Muscle of leg (tissue), 11 donors: ENCODE data around the gene THOC6. TPM values are rescaled to one million over a fixed set of nuclear protein-coding genes. Genes with fewer than 3 reads are reported as not detected.
A peak's percentile ranks its signal among the peaks of the same experiment; 100 is the strongest.

ENCODE experiments used
- DNase-seq: peaks from one replicate; pipeline ENCODE4 v3.0.0; 2013
- H3K27ac ChIP-seq: one replicate; pipeline ENCODE4 v1.5.1; 2013; ENCODE audit warnings: mild to moderate bottlenecking, low read length, control low read depth
- H3K27me3 ChIP-seq: one replicate; pipeline ENCODE4 v1.6.1; 2013; ENCODE audit warnings: low read length; ENCODE audit not compliant: control insufficient read depth, insufficient read depth
- H3K36me3 ChIP-seq: one replicate; pipeline ENCODE4 v1.6.1; 2013; ENCODE audit warnings: low read length; ENCODE audit not compliant: control insufficient read depth, insufficient read depth
- H3K4me1 ChIP-seq: one replicate; pipeline ENCODE4 v1.6.1; 2013; ENCODE audit warnings: low read length; ENCODE audit not compliant: control insufficient read depth, insufficient read depth
- H3K4me3 ChIP-seq: one replicate; pipeline ENCODE4 v1.5.1; 2013; ENCODE audit warnings: low read length, control low read depth
- H3K9me3 ChIP-seq: replicated peaks from 2 replicates; pipeline ENCODE4 v1.6.1; 2013; ENCODE audit warnings: low read depth, low read length; ENCODE audit not compliant: control insufficient read depth
- WGBS: methylation state at CpG from one replicate; pipeline ENCODE4 v1.1.5; 2013; ENCODE audit warnings: missing lambda C conversion rate; ENCODE audit not compliant: insufficient coverage; 5-methylcytosine and 5-hydroxymethylcytosine counted together
- polyA plus RNA-seq, 8 donors: library from polyadenylated mRNA; unstranded; fragments of 120-200 nt; gene quantifications; one replicate each; pipeline versions ENCODE4 v1.2.1 to v1.2.3, GENCODE V29; 2013; ENCODE audit warnings: inconsistent platforms in 1 of 8, low replicate concordance in 1 of 8; ENCODE audit not compliant: insufficient read length in 8 of 8, insufficient read depth in 1 of 8
- total RNA-seq: library from RNA; stranded (reverse); fragments of 120-200 nt; gene quantifications from one replicate; pipeline ENCODE4 v1.2.4, GENCODE V29; 2013

Gene THOC6
- total and polyA plus RNA-seq, 9 donors: 15.0 to 25.5 (median 21.7) TPM

DNA sequence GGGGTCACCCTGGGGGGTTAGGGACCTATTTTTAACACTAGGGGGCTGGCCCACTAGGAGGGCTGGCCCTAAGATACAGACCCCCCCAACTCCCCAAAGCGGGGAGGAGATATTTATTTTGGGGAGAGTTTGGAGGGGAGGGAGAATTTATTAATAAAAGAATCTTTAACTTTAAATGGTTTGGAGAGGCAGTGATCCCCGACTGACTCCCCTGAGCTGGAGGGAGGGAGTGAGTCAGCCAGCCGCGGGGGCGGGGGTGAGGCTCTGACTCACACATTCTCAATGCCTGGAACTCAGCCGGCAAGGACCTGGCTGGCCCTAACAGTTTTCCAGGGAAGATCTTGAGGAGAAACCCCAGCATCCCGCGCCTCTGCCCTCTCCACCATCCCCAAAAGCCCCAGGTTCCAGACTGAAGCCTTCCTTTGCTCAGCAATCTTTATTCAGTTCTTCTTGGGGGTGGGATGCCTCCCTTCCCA is 1.6 kb upstream of the THOC6 start:
- peak overlapping the region; percentile 98 for H3K27ac ChIP-seq
- H3K4me1 ChIP-seq: peaks cover 54% of the 10 kb centered on the region
- H3K9me3 ChIP-seq: no peaks in the 10 kb centered on the region
- peak; percentile 97 for DNase-seq
- peak overlapping the region; percentile 65 for H3K4me3 ChIP-seq
- peaks cover 24% of the 10 kb centered on the region for H3K36me3 ChIP-seq
- WGBS: 8% methylated on average over 5 of the region's 8 CpGs
- H3K27me3 ChIP-seq: peaks cover 26% of the 10 kb centered on the region

DNA sequence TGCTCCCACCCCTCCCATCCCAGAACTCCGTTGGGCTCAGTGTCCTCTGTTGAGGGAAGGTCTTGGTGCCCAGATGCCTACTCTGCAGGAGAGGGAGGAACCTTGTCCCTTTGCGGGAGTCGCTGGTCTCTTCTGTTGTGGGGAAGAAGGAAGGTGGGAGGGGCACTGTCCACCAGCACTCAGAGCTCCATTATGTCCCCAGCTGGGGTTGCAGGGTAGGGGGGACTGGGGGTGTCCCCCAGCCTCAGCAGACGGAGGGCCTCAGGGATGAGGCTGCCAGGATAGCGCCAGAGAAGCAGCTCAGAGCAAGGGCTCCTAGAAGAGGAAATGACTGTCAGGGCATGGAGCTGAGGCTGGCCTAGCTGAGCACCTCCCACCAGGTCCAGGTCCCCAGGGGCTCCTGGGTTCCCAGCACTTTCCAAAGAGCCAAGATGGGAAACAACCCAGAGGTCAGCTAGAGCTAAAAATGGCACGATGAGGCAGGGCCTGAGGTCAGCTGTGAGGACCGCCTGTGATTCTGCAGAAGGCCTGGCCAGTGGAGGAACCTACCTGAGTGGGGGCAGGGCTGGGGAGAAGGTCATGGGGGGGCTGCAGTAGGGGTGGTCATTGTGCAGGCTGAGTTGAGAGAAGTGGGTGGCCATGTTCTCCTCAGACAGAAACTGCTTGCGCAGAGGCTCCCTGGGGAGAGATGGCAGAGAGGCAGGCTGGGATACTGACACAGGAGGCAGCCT is 986 bp upstream of the THOC6 start:
- Histone ChIP-seq H3K4me1 (peaks cover 57% of the 10 kb centered on the region), H3K36me3 (peaks cover 26% of the 10 kb centered on the region), H3K27me3 (peaks cover 19% of the 10 kb centered on the region), H3K4me3 (peak overlapping the region; percentile 65), H3K9me3 (no peaks in the 10 kb centered on the region), H3K27ac (peak overlapping the region; percentile 98)
- DNase-seq: peak; percentile 68
- WGBS: 24% methylated on average over 6 of the region's 8 CpGs

DNA sequence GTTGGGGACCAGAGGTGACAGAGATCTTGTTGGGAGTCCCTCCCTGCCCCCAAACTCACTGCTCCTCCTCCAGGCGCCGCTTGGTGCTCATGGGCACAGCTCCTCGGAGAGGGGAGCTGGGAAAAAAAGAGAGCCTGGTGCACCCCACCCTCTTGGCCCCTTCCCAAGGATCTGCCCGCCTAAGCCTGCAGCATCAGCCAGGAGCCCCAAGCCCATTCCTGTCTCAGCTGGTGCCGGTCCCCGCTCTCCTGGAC is 493 bp upstream of the THOC6 start:
- no peaks in the 10 kb centered on the region for H3K9me3 ChIP-seq
- peaks cover 26% of the 10 kb centered on the region for H3K36me3 ChIP-seq
- 18% methylated on average over 3 of the region's 6 CpGs for WGBS
- H3K4me3 ChIP-seq: peak overlapping the region; percentile 65
- H3K27me3 ChIP-seq: peaks cover 15% of the 10 kb centered on the region
- peaks cover 56% of the 10 kb centered on the region for H3K4me1 ChIP-seq
- peak overlapping the region; percentile 98 for H3K27ac ChIP-seq
- peak; percentile 74 for DNase-seq

DNA sequence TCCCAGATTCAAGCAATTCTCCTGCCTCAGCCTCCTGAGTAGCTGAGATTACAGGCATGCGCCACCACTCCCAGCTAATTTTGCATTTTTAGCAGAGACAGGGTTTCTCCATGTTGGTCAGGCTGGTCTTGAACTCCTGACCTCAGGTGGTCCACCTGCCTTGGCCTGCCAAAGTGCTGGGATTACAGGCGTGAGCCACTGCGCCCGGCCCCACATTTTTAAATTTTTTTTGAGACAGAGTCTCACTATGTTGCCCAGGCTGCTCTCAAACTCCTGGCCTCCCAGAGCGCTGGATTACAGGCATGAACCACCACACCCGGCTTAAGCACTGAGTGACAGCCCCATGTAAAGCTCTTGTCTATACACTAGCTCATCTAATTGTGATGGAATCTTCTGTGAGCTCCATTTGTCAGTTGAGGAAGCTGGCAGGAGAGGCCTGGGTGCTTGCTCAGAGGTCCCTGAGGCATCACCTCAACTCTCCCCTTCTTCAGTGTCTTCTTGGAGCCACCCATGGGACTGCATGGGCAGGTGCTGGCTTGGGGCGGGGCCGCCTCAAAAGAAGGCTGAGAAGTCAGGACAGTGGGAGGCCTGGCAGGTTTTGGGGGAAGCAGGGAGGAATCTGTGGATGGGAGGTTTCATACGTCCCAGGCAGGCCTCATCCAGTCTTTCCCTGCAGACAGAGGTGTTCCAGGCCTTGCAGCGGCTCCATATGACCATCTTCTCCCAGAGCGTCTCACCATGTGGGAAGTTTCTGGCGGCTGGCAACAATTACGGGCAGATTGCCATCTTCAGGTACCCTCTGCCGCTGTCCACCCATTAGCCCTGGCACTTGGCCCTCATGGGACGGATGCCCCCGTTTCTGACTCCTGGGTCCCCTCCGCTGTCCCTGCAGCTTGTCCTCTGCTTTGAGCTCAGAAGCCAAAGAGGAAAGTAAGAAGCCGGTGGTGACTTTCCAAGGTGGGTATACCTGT is 1.5 kb downstream of the THOC6 start:
- no peak for DNase-seq
- H3K27me3 ChIP-seq: peaks cover 20% of the 10 kb centered on the region
- H3K36me3 ChIP-seq: peaks cover 26% of the 10 kb centered on the region
- no peaks in the 10 kb centered on the region for H3K9me3 ChIP-seq
- 94% methylated on average over 13 of the region's 18 CpGs for WGBS
- no peak overlapping the region for H3K4me3 ChIP-seq
- peaks cover 63% of the 10 kb centered on the region for H3K4me1 ChIP-seq
- no peak overlapping the region for H3K27ac ChIP-seq

DNA sequence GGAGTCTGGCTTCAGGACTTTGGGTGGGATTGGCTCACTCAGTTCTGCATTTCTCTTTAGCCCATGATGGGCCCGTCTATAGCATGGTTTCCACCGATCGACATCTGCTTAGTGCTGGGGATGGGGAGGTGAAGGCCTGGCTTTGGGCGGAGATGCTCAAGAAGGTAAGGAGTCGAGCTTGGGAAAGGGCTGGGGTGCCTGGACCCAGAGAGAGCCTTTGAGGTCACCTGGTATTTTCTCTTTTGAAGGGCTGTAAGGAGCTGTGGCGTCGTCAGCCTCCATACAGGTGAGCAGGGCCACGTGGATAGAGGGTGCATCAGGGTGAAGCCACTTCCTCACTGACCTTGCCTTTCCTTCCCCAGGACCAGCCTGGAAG is 2.2 kb downstream of the THOC6 start:
- Histone ChIP-seq H3K36me3 (peaks cover 26% of the 10 kb centered on the region), H3K4me3 (no peak overlapping the region), H3K27me3 (peaks cover 27% of the 10 kb centered on the region), H3K9me3 (no peaks in the 10 kb centered on the region), H3K4me1 (peaks cover 57% of the 10 kb centered on the region), H3K27ac (no peak overlapping the region)
- DNase-seq: no peak
- WGBS: 94% methylated on average over 5 of the region's 8 CpGs

DNA sequence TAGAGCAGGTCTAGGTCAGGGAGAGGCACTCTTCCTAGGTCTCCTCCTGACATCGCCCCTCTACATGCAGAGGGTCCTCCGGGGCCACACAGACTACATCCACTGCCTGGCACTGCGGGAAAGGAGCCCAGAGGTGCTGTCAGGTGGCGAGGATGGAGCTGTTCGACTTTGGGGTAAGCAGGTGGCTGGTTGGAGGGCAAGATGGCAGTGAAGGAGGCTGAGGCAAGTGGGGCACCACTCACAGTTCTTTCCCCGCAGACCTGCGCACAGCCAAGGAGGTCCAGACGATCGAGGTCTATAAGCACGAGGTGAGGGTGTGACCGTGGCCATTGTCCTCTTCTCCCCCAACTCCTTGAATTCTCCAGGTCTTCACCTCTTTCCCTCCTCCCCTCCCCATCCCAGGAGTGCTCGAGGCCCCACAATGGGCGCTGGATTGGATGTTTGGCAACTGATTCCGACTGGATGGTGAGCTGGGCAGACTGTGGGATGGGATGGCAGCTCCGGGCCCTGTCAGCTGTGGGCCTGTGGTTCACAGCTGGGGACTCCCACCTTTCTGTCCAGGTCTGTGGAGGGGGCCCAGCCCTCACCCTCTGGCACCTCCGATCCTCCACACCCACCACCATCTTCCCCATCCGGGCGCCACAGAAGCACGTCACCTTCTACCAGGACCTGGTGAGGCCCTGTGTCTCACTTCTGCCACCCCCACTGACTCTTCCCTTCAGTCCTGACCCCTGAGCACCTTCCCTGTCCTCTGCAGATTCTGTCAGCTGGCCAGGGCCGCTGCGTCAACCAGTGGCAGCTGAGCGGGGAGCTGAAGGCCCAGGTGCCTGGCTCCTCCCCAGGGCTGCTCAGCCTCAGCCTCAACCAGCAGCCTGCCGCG is 3.0 kb downstream of the THOC6 start:
- H3K36me3 ChIP-seq: peaks cover 26% of the 10 kb centered on the region
- no peak overlapping the region for H3K27ac ChIP-seq
- peaks cover 34% of the 10 kb centered on the region for H3K27me3 ChIP-seq
- WGBS: 89% methylated on average over 15 of the region's 24 CpGs
- DNase-seq: no peak
- H3K4me3 ChIP-seq: no peak overlapping the region
- H3K4me1 ChIP-seq: peaks cover 53% of the 10 kb centered on the region
- H3K9me3 ChIP-seq: no peaks in the 10 kb centered on the region

DNA sequence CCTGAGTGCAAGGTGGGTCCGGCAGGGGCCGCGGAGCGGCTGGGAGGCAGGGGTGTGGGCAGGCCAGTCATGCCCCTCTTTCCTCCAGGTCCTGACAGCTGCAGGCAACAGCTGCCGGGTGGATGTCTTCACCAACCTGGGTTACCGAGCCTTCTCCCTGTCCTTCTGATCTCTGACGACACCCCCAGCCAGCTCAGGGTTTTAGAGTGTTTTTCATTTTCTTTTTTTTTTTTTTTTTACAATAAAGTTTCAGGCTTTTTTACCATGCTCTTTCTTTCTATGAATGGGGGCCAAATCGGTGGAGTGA is 3.6 kb downstream of the THOC6 start:
- H3K36me3 ChIP-seq: peaks cover 24% of the 10 kb centered on the region
- H3K27ac ChIP-seq: no peak overlapping the region
- H3K4me3 ChIP-seq: no peak overlapping the region
- H3K9me3 ChIP-seq: no peaks in the 10 kb centered on the region
- 80% methylated on average over 3 of the region's 8 CpGs for WGBS
- H3K27me3 ChIP-seq: peaks cover 40% of the 10 kb centered on the region
- DNase-seq: no peak
- H3K4me1 ChIP-seq: peaks cover 47% of the 10 kb centered on the region

DNA sequence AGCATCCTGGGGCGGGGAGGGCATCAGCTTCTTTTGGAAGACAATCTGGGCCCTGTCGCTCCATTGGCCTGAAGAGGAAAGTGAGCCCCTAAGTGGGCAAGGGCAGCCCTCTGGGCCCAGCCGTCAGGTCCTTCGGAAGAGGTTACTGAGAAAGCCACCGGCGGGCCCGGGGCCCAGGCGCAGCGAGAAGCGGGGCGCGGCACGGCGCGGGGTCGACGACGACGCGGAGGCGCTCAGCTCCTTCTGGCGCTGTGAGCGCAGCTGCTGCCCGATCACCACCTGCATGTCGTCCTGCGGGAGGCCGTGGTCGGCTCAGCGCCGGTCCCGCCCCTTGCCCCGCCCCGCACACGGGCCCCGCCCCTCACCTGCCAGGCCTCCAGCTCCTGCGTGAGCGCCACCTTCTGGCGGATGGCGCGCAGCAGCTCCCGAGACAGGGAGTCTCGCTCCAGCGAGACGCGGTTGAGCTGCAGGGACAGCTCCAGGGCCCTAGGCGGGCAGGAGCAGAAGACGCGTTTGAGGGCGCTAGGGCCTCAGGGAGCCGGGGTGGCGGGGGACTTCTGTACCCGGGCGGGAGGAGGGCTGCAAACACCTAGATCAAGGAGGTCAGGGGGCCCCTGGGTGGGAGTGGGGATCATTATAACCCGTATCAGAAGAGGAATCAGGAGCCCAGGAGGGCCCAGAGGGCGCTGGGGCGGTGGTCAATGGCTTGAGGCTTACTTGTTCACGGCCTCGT is 4.3 kb downstream of the THOC6 start:
- peak overlapping the region; percentile 13 for H3K27ac ChIP-seq
- peaks cover 40% of the 10 kb centered on the region for H3K4me1 ChIP-seq
- 8% methylated on average over 58 of the region's 58 CpGs for WGBS
- H3K27me3 ChIP-seq: peaks cover 47% of the 10 kb centered on the region
- H3K9me3 ChIP-seq: no peaks in the 10 kb centered on the region
- DNase-seq: peak; percentile 75
- H3K36me3 ChIP-seq: peaks cover 24% of the 10 kb centered on the region
- no peak overlapping the region for H3K4me3 ChIP-seq

DNA sequence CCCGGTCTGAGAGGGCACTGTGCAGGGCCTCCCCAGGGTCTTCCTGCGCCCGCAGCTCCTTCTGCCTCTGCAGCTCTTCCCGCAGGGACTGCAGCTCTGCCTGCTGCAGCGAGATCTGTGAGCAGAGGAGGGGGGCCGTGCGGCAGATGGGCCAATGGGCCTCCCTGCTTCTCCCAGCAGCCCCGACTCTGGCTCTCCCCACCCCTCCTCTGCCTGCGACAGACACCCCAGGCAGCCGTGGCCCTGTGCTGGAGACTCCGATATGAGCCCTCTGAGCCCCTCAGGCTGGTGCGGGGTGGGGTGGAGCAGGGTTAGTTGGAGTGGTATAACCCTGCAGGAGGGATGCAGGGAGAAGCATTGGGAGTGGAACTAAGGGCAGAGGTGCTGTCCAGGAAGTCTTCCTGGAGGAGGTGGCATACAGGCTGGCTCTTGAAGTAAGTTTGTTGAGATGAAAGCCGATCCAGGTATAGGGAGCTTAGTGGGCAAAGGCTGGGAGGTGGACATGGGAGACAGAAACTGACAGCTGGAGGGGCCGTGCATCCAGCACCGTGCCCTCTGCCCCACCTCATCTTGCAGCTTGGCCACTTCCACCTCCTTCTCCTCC is 5.0 kb downstream of the THOC6 start:
- WGBS: 18% methylated on average over 11 of the region's 15 CpGs
- no peaks in the 10 kb centered on the region for H3K9me3 ChIP-seq
- peaks cover 34% of the 10 kb centered on the region for H3K4me1 ChIP-seq
- no peak overlapping the region for H3K4me3 ChIP-seq
- no peak overlapping the region for H3K27ac ChIP-seq
- no peak for DNase-seq
- peaks cover 24% of the 10 kb centered on the region for H3K36me3 ChIP-seq
- peaks cover 54% of the 10 kb centered on the region for H3K27me3 ChIP-seq
